Ishikawa (cell line): ENCODE measurements around the gene HES1.

Experiments
- CEBPB ChIP-seq: IDR thresholded peaks from 2 replicates; pipeline ENCODE4 v1.6.1; 2012
- CREB1 ChIP-seq: IDR thresholded peaks from 2 replicates; pipeline ENCODE4 v1.6.1; 2012; ENCODE audit warnings: low read depth
- EP300 ChIP-seq: IDR thresholded peaks from 2 replicates; pipeline ENCODE4 v1.6.1; 2012; ENCODE audit warnings: borderline replicate concordance
- FOXM1 ChIP-seq: IDR thresholded peaks from 2 replicates; pipeline ENCODE4 v1.6.1; 2012; ENCODE audit warnings: low read depth, borderline replicate concordance
- MAX ChIP-seq: IDR thresholded peaks from 2 replicates; pipeline ENCODE4 v1.6.1; 2012
- NFIC ChIP-seq: IDR thresholded peaks from 2 replicates; pipeline ENCODE4 v1.6.1; 2012
- RAD21 ChIP-seq: IDR thresholded peaks from 2 replicates; pipeline ENCODE4 v1.6.1; 2012; ENCODE audit warnings: low read depth
- REST ChIP-seq: IDR thresholded peaks from 2 replicates; pipeline ENCODE4 v1.6.1; 2012; ENCODE audit warnings: low read depth, mild to moderate bottlenecking
- TAF1 ChIP-seq: IDR thresholded peaks from 2 replicates; pipeline ENCODE4 v1.6.1; 2012; ENCODE audit warnings: low read depth, mild to moderate bottlenecking
- TCF12 ChIP-seq: IDR thresholded peaks from 2 replicates; pipeline ENCODE4 v1.6.1; 2012; ENCODE audit warnings: low read depth
- TEAD4 ChIP-seq: IDR thresholded peaks from 2 replicates; pipeline ENCODE4 v1.6.1; 2012
- YY1 ChIP-seq: IDR thresholded peaks from 2 replicates; pipeline ENCODE4 v1.6.1; 2012; ENCODE audit warnings: low read depth
- ZBTB7A ChIP-seq: IDR thresholded peaks from 2 replicates; pipeline ENCODE4 v1.6.1; 2012; ENCODE audit warnings: low read depth

- TF ChIP-seq RAD21 (no peak), TEAD4 (no peak), YY1 (no peak), TAF1 (no peak), ZBTB7A (no peak), FOXM1 (no peak), CEBPB (no peak), MAX (no peak), CREB1 (no peak), EP300 (no peak), TCF12 (no peak), NFIC (no peak), REST (no peak)
Observed at GRCh38 chr3:194109192-194109863, 26.6 kb upstream of the HES1 start.
